Measurements from ENCODE around the gene PRKAR1B. TPM values are rescaled to one million over a fixed set of nuclear protein-coding genes. Genes with fewer than 3 reads are reported as not detected.
"Not testable (repeated sequence)": the region's sequence is repeated elsewhere in the genome, so short reads cannot be mapped to it uniquely, and the experiment has no call there.

Gene PRKAR1B
- total RNA-seq, 1 donor from 2014 or later: 19.3 TPM

DNA sequence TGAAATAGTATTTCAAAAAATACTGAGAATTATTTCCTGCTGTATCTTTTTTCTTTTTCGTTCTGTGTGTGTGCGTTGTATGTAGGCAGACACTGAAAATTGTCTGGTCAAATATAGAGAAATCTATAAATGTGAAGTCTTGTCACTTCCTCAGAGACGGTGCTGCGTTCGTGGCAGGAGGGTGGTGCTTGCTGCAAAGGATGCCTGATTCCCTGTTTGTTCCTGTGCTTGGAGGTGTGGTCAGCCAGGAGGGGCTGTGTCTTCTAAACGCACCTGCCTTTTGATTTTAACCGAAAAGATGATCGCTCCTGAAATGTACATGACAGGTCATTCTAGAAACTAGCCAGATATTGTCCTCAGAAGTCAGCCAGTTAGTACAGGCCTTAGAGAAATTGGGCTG is 32.5 kb upstream of the PRKAR1B start:
- Histone ChIP-seq H3K9me3 (ENCODE audit: control insufficient read depth in 3 of 3, low read length in 3 of 3) (no peaks in the 10 kb centered on the region), H3K27me3 (ENCODE audit: control insufficient read depth in 3 of 3, insufficient read depth in 3 of 3, low read length in 3 of 3) (no peaks in the 10 kb centered on the region), H3K27ac (ENCODE audit: low read depth, low read length) (no peak overlapping the region), H3K4me1 (ENCODE audit: control insufficient read depth in 3 of 3, insufficient read depth in 3 of 3, low read length in 3 of 3) (no peaks in the 10 kb centered on the region), H3K4me3 (ENCODE audit: low read length in 3 of 3) (no peak overlapping the region), H3K9ac (ENCODE audit: low read depth in 1 of 3, low read length in 3 of 3) (no peak overlapping the region), H3K36me3 (ENCODE audit: control insufficient read depth in 3 of 3, insufficient read depth in 3 of 3, low read length in 3 of 3) (peaks cover 56 to 63% (median 59%) of the 10 kb centered on the region in 3 donors)

DNA sequence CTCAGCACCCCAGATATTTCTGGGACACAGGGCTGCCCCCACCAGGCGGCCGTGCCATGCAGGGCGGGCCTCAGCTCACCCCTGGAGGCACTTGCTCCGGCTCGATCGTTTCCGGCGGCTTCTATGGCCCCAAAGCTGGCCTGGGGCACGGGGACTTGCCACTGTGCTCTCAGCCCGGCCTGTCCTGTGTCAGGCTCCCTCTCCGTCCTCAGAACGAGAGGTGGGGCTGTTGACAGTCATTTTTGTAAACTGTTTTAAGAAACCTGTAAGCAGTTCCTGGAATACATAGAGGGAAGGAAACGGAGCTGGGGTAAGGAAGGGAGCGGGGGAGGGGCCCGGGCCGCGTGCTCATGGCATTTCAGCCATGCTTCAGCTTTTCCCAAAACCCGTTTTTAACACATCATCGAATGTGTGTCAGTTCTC is 30.7 kb upstream of the PRKAR1B start:
- H3K9ac ChIP-seq (ENCODE audit: low read depth in 1 of 3, low read length in 3 of 3): no peak overlapping the region
- peaks cover 46 to 53% (median 49%) of the 10 kb centered on the region in 3 donors for H3K36me3 ChIP-seq (ENCODE audit: control insufficient read depth in 3 of 3, insufficient read depth in 3 of 3, low read length in 3 of 3)
- H3K4me3 ChIP-seq (ENCODE audit: low read length in 3 of 3): no peak overlapping the region
- H3K27ac ChIP-seq (ENCODE audit: low read depth, low read length): no peak overlapping the region
- no peaks in the 10 kb centered on the region for H3K27me3 ChIP-seq (ENCODE audit: control insufficient read depth in 3 of 3, insufficient read depth in 3 of 3, low read length in 3 of 3)
- H3K4me1 ChIP-seq (ENCODE audit: control insufficient read depth in 3 of 3, insufficient read depth in 3 of 3, low read length in 3 of 3): no peaks in the 10 kb centered on the region
- no peaks in the 10 kb centered on the region for H3K9me3 ChIP-seq (ENCODE audit: control insufficient read depth in 3 of 3, low read length in 3 of 3)

DNA sequence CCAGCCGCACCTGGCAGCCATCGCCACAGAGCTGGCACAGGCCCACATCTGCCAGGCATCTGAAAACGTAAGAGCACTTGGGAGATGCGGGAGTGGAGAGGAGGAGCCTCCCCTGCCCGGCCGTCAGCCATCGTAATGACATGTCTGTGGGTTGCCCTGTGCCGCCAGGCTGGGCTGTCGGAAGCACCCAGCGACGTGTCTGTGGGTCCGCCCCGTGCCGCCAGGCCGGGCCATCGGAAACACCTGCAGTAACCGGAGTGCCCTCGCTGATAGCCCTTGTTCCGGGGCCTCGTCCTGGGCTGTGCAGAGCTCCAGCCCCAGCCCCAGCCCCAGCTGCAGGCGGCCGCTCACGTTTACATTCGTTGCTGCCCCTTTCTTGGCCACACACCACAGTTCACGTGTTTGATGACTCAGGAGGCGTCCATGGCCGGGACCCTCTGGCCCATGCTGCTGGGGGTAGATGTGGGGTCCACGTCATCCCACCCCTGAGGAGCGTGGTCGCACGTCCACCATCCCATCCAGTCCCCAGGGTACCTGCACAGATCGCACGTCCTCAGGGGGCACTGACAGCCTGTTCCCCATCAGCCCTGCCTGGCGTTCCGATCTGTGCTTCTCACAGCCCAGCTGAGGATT is 30.0 kb upstream of the PRKAR1B start:
- peaks cover 45 to 53% (median 49%) of the 10 kb centered on the region in 3 donors for H3K36me3 ChIP-seq (ENCODE audit: control insufficient read depth in 3 of 3, insufficient read depth in 3 of 3, low read length in 3 of 3)
- no peaks in the 10 kb centered on the region for H3K27me3 ChIP-seq (ENCODE audit: control insufficient read depth in 3 of 3, insufficient read depth in 3 of 3, low read length in 3 of 3)
- no peak overlapping the region for H3K9ac ChIP-seq (ENCODE audit: low read depth in 1 of 3, low read length in 3 of 3)
- H3K9me3 ChIP-seq (ENCODE audit: control insufficient read depth in 3 of 3, low read length in 3 of 3): no peaks in the 10 kb centered on the region
- no peak overlapping the region for H3K27ac ChIP-seq (ENCODE audit: low read depth, low read length)
- no peaks in the 10 kb centered on the region for H3K4me1 ChIP-seq (ENCODE audit: control insufficient read depth in 3 of 3, insufficient read depth in 3 of 3, low read length in 3 of 3)
- H3K4me3 ChIP-seq (ENCODE audit: low read length in 3 of 3): no peak overlapping the region

DNA sequence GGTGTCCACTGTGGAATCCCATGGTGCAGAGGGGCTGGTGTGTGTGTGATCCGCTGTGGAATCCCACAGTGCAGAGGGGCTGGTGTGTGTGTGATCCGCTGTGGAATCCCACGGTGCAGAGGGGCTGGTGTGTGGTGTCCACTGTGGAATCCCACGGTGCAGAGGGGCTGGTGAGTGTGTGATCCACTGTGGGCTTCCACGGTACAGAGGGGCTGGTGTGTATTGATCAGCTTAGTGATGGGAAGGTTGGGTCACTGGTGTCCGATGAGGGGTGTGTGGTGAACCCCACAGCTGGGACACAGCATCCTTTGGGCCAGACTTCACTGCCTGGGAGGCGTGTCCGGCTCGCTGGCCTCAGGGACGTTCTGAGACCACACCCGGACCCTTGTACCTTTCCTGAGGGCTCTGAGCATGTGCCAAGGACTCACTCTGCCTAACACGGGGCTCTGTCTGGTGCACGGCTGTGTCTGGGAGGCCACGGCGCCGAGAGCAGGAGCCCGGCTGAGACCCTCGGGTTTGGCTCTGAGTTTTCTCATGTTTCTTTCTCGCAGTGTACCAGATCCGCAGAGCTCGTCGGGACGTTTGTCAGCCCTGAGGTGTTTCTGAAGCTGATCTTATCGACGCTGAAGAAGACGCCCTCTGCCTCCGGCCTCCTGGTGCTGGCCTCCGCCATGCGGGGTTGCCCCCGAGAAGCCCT is 29.3 kb upstream of the PRKAR1B start:
- no peaks in the 10 kb centered on the region for H3K27me3 ChIP-seq (ENCODE audit: control insufficient read depth in 3 of 3, insufficient read depth in 3 of 3, low read length in 3 of 3)
- H3K27ac ChIP-seq (ENCODE audit: low read depth, low read length): no peak overlapping the region
- H3K9me3 ChIP-seq (ENCODE audit: control insufficient read depth in 3 of 3, low read length in 3 of 3): no peaks in the 10 kb centered on the region
- H3K36me3 ChIP-seq (ENCODE audit: control insufficient read depth in 3 of 3, insufficient read depth in 3 of 3, low read length in 3 of 3): peaks cover 40 to 50% (median 49%) of the 10 kb centered on the region in 3 donors
- no peak overlapping the region for H3K9ac ChIP-seq (ENCODE audit: low read depth in 1 of 3, low read length in 3 of 3)
- H3K4me3 ChIP-seq (ENCODE audit: low read length in 3 of 3): no peak overlapping the region
- no peaks in the 10 kb centered on the region for H3K4me1 ChIP-seq (ENCODE audit: control insufficient read depth in 3 of 3, insufficient read depth in 3 of 3, low read length in 3 of 3)

DNA sequence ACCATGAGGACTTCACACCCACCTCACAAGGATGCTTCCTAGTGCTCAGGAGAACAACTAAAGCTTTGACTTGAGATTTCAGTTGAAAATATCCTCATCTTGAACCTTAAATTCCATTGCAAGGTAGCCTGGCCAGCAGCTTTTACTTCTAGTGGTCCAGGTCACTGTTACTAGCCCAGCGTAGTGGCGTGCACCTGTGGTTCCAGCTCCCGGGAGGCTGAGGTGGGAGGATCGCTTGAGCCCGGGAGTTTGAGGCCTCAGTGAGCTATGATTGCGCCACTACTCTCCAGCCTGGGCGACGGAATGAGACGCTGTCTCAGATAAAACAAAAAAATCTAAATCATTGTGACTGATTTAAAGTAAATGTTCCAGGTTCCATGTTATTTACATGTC is 28.3 kb upstream of the PRKAR1B start:
- H3K9ac ChIP-seq (ENCODE audit: low read depth in 1 of 3, low read length in 3 of 3): no peak overlapping the region
- H3K36me3 ChIP-seq (ENCODE audit: control insufficient read depth in 3 of 3, insufficient read depth in 3 of 3, low read length in 3 of 3): peaks cover 39 to 50% (median 47%) of the 10 kb centered on the region in 3 donors
- H3K27me3 ChIP-seq (ENCODE audit: control insufficient read depth in 3 of 3, insufficient read depth in 3 of 3, low read length in 3 of 3): no peaks in the 10 kb centered on the region
- H3K9me3 ChIP-seq (ENCODE audit: control insufficient read depth in 3 of 3, low read length in 3 of 3): no peaks in the 10 kb centered on the region
- no peak overlapping the region for H3K4me3 ChIP-seq (ENCODE audit: low read length in 3 of 3)
- no peak overlapping the region for H3K27ac ChIP-seq (ENCODE audit: low read depth, low read length)
- H3K4me1 ChIP-seq (ENCODE audit: control insufficient read depth in 3 of 3, insufficient read depth in 3 of 3, low read length in 3 of 3): no peaks in the 10 kb centered on the region

DNA sequence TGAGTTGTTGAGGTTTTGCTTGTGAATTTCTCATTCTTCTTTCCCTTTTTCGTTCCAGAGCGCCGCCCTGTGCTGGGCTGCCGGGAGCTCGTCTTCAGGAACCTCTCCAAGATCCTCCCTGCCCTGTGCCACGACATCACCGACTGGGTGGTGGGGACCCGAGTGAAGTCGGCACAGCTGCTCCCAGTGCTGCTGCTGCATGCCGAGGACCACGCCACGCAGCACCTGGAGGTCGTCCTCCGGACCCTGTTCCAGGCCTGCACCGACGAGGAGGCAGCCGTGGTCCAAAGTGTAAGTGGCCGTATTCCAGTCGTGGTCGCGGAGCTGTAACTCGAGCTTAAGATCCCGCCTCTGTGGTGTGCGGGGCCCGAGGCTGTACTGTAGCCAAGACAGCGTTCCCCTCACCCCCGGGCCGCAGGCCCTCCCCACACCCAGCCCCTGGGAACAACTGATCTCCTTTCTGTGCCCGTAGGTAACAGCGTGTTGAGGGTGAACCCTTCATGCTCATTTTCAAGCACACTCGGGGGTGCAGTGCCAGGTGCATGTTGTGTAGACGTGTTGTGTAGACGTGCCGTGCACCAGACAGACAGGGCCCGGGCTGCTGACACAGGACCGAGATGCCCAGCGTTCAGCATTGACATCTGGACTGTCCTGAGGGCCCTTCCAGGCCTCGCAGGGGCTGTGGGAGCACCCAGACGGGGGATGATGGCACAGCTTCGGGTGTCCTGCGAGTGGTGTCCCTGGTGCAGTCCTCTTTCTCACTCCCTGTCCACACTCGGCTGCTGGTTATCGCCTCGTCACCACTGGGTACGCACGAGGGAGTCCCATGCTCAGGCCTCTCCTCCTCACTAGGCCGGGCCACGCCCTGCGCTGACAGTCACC is 27.7 kb upstream of the PRKAR1B start:
- Histone ChIP-seq H3K36me3 (ENCODE audit: control insufficient read depth in 3 of 3, insufficient read depth in 3 of 3, low read length in 3 of 3) (peaks cover 44 to 52% (median 44%) of the 10 kb centered on the region in 3 donors), H3K9ac (ENCODE audit: low read depth in 1 of 3, low read length in 3 of 3) (no peak overlapping the region)

DNA sequence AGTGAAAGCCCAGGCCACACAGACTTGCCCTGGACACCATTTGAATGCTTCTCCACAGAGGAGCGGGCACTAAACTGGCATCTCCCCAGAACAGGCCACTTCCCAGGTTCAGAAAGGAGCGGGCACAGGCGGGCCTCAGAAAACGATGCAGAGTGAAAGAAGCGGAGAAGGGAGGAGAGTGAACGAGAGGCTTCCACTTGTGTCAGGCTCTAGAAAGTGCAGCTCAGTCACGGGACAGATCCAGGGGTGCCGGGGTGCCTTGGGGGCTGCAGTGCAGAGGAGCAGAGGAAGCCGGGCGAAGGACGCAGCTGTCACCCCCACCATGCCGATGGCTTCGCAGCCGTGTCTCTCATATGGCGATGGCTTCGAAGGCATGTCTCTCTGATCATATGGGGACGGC is 26.1 kb upstream of the PRKAR1B start:
- peaks cover 0 to 2% (median 2%) of the 10 kb centered on the region in 3 donors for H3K4me1 ChIP-seq (ENCODE audit: control insufficient read depth in 3 of 3, insufficient read depth in 3 of 3, low read length in 3 of 3)
- no peak overlapping the region for H3K4me3 ChIP-seq (ENCODE audit: low read length in 3 of 3)
- no peaks in the 10 kb centered on the region for H3K9me3 ChIP-seq (ENCODE audit: control insufficient read depth in 3 of 3, low read length in 3 of 3)
- no peaks in the 10 kb centered on the region for H3K27me3 ChIP-seq (ENCODE audit: control insufficient read depth in 3 of 3, insufficient read depth in 3 of 3, low read length in 3 of 3)
- peaks cover 41 to 44% (median 44%) of the 10 kb centered on the region in 3 donors for H3K36me3 ChIP-seq (ENCODE audit: control insufficient read depth in 3 of 3, insufficient read depth in 3 of 3, low read length in 3 of 3)
- no peak overlapping the region for H3K27ac ChIP-seq (ENCODE audit: low read depth, low read length)
- no peak overlapping the region for H3K9ac ChIP-seq (ENCODE audit: low read depth in 1 of 3, low read length in 3 of 3)

More for the DNA sequence above, 27.7 kb upstream of the PRKAR1B start:
- Histone ChIP-seq H3K4me3 (ENCODE audit: low read length in 3 of 3) (no peak overlapping the region), H3K27ac (ENCODE audit: low read depth, low read length) (no peak overlapping the region), H3K9me3 (ENCODE audit: control insufficient read depth in 3 of 3, low read length in 3 of 3) (no peaks in the 10 kb centered on the region), H3K27me3 (ENCODE audit: control insufficient read depth in 3 of 3, insufficient read depth in 3 of 3, low read length in 3 of 3) (no peaks in the 10 kb centered on the region), H3K4me1 (ENCODE audit: control insufficient read depth in 3 of 3, insufficient read depth in 3 of 3, low read length in 3 of 3) (peaks cover 0 to 2% (median 0%) of the 10 kb centered on the region in 3 donors)

DNA sequence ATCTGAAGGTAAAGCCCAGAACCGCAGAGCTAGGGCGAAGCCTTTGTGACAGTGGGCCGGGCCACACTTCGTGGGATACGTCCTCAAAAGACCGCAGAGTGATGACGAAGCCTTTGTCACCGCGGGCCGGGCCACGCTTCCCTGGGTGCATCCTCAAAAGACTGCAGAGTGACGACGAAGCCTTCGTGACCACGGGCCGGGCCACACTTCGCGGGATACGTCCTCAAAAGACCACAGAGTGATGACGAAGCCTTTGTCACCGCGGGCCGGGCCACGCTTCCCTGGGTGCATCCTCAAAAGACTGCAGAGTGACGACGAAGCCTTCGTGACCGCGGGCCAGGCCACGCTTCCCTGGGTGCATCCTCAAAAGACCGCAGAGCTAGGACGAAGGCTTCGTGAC is 25.2 kb upstream of the PRKAR1B start:
- H3K9ac ChIP-seq (ENCODE audit: low read depth in 1 of 3, low read length in 3 of 3); H3K9me3 ChIP-seq (ENCODE audit: control insufficient read depth in 3 of 3, low read length in 3 of 3); H3K27me3 ChIP-seq (ENCODE audit: control insufficient read depth in 3 of 3, insufficient read depth in 3 of 3, low read length in 3 of 3); H3K4me3 ChIP-seq (ENCODE audit: low read length in 3 of 3); H3K27ac ChIP-seq (ENCODE audit: low read depth, low read length); H3K4me1 ChIP-seq (ENCODE audit: control insufficient read depth in 3 of 3, insufficient read depth in 3 of 3, low read length in 3 of 3): not testable (repeated sequence)
- H3K36me3 ChIP-seq (ENCODE audit: control insufficient read depth in 3 of 3, insufficient read depth in 3 of 3, low read length in 3 of 3): peaks cover 32 to 36% (median 35%) of the 10 kb centered on the region in 3 donors

DNA sequence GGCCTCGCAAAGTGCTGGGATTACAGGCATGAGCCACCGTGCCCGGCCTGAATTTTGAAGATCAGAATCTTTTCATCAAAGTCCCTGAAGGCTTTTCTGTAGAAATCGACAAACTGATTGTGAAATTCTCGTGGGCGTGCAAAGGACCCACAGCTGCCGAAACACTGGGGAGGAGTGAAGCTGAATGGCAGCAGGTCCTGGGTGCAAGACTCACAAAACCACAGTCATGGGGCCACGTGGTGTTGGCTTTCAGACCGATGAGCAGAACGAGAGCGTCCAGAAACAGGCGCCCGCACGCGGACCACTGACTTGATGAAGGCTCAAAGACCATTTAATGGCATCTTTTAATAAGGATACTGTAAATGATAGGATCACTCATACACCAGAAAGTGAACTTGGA is 24.7 kb upstream of the PRKAR1B start:
- Histone ChIP-seq H3K27ac (ENCODE audit: low read depth, low read length) (no peak overlapping the region), H3K4me1 (ENCODE audit: control insufficient read depth in 3 of 3, insufficient read depth in 3 of 3, low read length in 3 of 3) (peaks cover 0 to 2% (median 2%) of the 10 kb centered on the region in 3 donors), H3K4me3 (ENCODE audit: low read length in 3 of 3) (no peak overlapping the region), H3K9me3 (ENCODE audit: control insufficient read depth in 3 of 3, low read length in 3 of 3) (no peaks in the 10 kb centered on the region), H3K36me3 (ENCODE audit: control insufficient read depth in 3 of 3, insufficient read depth in 3 of 3, low read length in 3 of 3) (peaks cover 28 to 31% (median 31%) of the 10 kb centered on the region in 3 donors), H3K27me3 (ENCODE audit: control insufficient read depth in 3 of 3, insufficient read depth in 3 of 3, low read length in 3 of 3) (no peaks in the 10 kb centered on the region), H3K9ac (ENCODE audit: low read depth in 1 of 3, low read length in 3 of 3) (no peak overlapping the region)
